IPS-NIHi11 (cell line): ENCODE data around the gene ITFG1.
"Not testable (repeated sequence)": the region's sequence is repeated elsewhere in the genome, so short reads cannot be mapped to it uniquely, and the experiment has no call there.

Experiments used
- DNase-seq: peaks from one replicate; pipeline ENCODE4 v3.0.0; 2012; ENCODE audit warnings: mixed read lengths, low spot score

ITFG1 gene

DNA sequence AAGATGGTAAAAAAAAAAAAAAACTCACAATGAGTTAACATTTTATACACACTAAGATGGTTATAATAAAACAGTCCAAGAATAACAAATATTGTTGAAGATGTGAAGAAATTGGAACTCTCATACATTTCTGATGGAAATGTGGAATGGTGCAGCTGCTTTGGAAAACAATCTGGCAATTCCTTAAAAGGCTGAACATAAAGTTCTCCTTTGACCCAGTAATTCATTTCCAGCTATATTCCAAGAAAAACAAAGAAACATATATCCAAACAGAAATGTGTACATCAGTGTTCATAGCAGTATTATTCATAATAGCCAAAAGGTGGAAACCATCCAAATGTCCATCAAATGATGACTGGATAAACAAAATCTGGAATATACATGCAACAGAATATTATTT is 219.8 kb downstream of the ITFG1 start:
- DNase-seq = no peak

DNA sequence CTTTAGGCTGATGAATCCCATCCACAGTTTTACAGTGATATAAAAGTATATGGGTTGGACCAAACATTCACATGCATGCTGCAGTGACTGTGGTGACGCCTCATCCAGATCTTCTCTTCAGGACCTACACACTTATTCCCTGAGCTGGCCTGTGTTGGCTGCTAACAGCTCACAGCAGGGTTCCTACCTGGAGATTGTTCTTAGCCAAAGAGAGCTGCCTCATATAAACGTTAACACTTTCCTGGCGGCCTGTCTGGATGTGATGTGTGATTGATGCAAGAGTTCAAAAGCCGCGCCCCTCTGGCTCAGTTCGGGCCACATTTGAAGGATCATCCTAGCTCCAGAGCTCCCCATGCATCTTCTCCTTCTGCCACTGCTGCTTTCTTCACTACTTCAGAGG is 224.1 kb downstream of the ITFG1 start:
- DNase-seq = peak; percentile 36

DNA sequence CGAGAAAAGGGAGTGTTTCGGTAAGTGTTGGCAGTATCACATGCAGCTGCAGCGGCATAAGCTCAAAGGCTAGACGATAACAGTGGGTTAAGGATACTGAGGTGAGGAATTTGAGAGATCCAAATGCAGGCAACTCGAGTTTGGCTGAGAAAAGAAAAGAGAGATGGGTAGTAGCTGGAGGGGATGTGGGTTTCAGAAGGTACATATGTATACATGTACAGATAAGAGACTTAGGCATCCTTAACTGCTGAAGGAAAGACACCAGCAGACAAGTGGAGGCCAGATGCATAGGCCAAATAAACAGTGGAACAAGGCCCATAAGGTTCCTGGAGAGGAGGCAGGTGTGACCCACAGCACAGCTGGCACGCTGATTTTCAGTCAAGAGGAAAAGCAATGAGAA is 230.6 kb downstream of the ITFG1 start:
- no peak for DNase-seq

DNA sequence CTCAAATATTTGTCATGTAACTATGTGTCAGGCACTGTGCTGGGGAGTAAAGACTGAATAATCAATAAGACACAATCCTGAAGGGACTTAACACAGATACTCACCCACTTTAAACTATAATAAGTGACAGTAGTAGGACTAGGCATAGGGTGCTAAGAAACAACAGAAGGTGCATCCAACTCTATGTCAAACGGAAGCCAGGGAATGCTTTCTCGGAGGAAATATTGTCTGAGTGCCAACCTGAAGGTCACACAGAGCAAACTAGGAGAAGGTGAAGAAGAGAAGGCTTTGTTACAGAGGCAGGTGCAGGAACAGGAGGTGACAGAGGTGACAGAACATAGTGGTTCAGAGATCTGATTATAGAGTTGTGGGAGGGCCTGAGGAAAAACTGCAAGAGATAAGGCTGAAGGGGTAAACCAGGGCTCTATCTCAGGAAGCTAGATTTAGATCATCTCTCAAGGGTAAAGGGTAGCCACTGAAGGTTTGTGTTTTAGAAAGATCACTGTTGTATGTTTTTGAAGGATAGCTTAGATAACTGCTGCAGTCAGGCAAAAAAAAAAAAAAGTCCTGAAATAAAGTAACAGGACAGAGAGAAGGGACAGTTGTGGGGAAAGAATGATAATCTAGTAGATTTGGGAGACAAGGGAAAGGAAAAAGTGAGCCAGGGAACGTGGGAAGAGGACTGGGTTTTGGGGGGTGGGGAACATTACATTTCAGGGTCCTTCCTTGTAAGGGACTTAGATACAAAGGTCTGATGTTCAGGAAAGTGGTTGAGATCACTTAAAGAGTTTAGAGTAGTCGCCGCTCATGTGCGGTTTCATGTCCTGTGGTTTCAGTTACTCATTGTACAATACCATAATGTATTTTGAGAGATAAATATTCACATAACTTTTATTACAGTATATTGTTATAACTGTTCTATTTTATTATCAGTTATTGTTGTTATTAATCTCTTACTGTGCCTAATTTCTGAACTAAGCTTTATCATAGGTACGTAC is 231.5 kb downstream of the ITFG1 start:
- DNase-seq = no peak

DNA sequence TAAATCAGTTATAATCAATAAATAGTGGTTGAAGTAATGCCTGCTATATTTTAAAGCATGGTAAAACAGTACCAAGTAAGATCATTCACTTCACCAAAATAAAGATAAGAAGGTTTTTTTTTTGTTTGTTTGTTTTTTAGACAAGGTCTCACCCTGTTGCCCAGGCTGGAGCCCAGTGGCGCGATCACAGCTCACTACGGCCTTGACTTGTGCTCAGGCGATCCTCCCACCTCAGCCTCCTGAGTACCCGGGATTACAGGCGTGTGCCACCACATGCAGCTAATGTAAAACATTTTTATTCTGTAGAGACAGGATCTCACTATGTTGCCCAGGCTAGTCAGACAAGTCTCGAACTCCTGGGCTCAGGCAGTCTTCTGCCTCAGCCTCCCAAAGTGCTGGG is 232.6 kb downstream of the ITFG1 start:
- no peak for DNase-seq

DNA sequence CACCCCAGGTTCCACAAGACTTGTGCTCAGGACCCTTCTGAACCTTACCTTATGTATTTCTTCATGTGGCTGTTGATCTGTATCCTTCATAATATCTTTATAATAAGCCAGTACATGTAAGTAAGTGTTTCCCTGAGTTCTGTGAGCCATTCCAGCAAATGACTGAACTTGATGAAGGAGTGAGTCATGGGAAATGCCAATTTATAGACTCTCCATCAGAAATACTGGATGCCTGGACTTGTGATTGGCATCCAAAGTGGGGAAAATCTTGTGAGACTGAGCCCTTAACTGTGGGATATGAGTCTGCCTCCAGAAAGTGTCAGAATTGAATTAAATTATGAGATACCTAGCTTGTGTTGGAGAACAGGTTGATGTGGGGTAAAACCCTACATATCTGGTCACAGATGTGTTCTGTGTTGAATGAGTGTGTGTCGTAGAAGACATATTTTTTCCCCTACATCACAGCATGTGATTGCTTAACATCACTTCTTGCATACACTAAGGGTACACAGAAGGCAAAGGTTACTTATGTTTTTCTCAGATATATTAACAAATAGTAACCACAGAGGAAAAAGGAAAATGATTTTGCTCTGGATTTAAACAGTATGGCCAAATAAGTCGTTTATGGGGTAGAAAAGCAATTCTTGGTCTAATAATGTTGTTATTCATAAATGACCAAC is 247.0 kb downstream of the ITFG1 start:
- DNase-seq = no peak

DNA sequence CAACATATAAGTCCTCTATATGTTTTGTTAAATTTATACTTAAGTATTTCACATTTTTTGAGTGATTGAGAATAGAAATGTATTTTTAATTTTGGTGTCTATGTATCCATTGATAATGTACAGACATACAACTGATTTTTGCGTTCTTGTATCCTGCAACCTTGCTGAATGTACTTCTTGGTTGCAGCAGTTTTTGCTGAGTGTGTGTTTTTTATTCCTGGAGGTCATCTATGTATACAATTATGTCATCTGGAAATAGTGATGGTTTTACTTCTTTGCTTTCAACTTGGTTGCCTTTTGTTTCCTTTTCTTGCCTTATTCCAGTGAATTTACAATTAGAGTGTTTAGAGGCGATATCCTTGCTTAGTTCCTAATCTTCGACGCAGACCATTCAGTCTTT is 249.6 kb downstream of the ITFG1 start:
- no peak for DNase-seq

DNA sequence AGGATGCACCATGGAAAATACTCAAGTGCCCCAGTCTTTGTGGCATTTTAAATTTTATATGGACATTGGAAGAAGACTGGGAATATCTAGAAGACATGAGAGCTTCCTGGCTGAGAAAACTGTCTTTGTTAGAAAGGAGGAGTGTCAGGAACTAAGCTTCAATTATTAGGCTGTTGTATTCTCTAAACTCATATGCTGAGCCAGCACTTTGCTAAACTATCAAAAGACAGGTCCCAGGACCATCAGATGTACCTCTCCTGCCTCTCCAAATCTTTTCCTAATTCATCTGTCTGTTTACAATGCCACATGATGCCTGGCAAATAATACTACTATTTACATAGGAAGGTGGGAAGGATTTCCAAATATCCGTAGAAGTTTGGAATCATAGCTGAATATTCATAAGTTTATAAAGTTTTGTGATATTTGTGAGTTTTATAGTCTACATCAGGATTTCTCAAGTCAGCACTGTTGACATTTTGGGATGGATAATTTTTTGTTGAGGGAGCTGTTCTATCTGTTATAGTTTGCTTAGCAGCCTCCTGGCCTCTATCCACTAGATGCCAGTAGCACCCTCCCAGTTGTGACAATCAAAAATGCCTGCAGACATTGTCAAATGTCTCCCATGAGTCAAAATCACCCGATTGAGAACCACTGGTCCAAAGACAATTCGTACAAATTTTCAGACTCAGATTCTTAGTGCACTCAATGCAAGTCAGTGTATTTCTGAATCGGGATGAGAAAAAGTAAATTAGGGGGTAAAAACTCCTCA is 255.9 kb downstream of the ITFG1 start:
- no peak for DNase-seq

DNA sequence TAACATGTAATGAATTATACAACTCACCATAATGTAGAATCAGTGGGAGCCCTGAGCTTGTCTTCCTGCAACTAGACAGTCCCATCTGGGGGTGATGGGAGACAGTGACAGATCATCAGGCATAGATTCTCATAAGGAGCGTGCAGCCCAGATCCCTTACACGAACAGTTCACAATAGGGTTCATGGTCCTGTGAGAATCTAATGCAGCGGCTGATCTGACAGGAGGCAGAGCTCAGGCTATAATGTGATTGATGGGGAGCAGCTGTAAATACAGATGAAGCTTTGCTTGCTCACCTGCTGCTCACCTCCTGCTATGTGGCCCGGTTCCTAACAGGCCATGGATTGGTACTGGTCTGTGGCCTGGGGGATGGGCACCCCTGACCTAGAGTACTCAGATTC is 257.4 kb downstream of the ITFG1 start:
- DNase-seq = not testable (repeated sequence)

DNA sequence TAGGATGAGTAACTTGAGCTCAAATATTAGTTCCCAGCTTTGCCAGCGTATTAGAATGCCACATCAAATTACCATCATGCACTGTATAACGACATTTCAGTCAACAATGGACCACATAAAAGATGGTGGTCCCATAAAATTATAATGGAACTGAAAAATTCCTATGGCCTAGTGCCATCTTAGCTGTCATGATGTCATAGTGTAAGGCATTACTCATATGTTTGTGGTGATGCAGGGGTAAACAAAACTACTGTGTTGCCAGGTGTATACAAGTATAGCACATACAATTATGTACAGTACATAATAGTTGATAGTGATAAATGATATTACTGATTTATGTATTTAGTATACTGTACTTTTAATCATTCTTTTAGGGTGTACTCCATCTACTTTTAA is 262.7 kb downstream of the ITFG1 start:
- DNase-seq = no peak

DNA sequence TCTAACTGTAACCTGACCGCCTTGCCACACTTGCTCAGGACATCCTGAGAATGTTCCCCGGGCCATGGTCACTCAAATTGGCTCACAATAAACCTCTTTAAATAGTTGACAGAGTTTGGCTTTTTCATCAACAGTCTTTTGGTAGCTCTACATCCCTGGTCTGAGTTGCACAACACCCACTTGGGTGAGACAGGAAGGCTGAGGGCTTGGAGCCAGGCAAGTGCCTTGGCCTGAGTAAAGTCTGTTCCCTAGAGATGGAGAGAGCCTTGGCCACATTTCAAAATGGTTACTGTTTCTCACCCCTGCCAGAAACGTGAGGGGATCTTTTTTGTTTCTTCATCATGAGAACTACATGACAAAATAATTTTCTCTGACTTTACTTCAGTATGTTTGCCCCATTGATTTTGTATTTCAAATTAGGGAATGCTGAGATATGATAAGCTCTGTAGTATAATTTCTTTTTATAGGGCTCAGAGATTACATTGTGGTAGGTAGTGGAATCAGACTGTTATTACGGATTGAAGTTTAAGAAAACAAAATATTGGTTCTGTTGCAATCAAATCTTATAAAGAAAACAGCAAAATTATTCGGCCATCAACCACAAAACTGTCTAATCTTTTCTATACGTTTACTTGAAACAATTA is 263.2 kb downstream of the ITFG1 start:
- no peak for DNase-seq

DNA sequence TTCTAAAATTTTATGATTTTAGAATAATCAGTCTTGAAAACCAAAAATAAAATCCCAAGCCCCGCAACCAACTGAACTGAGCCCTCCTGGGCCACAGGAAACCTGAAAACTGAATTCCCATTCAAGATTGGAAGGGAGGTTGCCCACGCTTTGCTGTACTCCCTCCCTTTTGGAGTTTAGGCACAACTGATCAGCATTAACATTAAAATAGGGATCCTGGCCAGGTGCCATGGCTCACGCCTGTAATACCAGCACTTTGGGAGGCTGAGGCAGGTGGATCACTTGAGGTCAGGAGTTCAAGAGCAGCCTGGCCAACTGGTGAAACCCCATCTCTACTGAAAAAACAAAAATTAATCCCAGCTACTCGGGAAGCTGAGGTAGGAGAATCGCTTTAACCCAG is 264.4 kb downstream of the ITFG1 start:
- no peak for DNase-seq

DNA sequence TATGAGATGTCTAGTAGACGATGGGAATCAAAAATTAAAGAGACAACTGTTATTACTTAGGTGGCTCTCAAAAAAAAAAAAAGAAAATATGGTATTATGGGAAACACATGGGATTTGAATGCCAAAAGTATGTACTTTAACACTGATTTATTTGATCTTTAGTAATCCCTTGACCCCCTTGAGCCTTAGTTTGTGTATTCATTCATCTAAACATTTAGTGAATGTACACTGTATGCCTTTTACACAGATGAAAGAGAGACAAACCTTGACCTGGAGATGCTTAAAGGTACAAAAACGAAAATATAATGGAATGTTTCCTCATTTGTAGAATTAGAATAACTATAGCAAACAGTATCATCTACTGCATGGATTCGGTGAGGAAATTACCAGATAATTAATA is 278.5 kb downstream of the ITFG1 start:
- no peak for DNase-seq

DNA sequence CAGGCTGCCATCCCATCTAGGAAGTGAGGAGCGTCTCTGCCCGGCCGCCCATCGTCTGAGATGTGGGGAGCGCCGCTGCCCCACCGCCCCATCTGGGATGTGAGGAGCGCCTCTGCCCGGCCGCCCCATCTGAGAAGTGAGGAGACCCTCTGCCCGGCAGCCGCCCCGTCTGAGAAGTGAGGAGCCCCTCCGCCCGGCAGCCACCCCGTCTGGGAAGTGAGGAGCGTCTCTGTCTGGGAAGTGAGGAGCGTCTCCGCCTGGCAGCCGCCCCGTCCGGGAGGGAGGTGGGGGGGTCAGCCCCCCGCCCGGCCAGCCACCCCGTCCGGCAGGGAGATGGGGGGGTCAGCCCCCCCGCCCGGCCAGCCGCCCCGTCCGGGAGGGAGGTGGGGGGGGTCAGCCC is 279.8 kb downstream of the ITFG1 start:
- DNase-seq = not testable (repeated sequence)

DNA sequence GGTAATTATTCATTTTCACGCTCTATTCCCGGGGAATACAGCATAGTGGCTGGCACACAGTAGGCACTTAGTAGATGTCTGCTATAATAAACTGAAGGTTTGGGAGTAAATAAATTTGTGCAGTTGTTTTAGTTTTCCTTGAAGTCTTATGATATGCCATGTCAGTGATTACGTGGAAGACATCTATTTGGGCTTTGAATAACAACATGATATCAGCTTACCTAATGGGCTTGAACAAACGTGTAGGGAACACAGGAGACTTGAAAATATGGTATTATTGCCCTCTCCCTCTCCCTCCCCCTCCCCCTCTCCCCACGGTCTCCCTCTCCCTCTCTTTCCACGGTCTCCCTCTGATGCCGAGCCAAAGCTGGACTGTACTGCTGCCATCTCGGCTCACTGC is 280.8 kb downstream of the ITFG1 start:
- no peak for DNase-seq

DNA sequence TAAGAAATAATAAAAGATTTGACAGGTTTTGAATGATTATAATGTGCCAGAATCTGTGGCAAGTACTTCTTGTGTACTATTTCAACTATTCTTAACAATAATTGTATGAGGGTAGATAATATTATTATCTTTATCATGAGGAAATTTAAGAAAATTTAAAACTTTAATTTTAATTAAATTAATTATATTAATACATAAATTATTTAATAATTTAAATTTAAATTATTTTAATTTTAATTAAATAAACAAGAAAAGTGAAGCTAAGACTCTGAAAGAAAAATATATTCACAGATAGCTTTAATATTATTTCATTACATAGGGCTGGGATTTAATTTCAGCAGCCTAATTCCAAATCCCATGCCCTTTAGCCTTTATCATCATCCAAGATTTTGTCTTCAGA is 285.7 kb downstream of the ITFG1 start:
- no peak for DNase-seq

DNA sequence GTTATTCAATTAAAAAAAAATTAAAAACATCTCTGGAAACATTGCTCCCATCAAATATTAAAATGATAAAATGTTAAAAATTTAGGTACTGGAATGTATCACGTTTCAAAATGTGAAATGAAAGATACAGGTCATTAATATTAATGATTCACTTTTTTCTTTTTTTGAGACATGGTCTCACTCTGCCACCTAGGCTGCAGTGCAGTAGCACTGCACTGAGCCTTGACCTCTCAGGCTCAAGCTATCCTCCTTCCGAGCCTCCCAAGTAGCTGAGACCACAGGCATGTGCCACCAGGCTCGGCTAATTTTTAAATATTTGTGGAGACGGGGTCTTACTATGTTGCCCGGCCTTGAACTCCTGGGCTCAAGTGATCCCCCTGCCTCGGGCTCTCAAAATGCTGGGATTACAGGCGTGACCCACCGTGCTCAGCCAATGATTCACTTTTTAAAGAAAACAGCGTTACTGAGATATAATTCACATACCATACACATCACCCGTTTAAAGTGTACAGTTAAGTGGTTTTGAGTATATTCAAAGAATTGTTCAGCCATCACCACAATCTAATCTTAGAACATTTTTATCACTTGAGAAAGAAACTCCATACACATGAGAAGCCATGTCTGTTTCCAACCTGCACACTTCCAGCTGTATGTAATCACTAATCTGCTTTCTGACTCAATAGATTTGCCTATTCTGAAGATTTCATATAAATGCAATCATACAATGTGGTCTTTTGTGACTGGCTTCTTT is 298.0 kb downstream of the ITFG1 start:
- no peak for DNase-seq

DNA sequence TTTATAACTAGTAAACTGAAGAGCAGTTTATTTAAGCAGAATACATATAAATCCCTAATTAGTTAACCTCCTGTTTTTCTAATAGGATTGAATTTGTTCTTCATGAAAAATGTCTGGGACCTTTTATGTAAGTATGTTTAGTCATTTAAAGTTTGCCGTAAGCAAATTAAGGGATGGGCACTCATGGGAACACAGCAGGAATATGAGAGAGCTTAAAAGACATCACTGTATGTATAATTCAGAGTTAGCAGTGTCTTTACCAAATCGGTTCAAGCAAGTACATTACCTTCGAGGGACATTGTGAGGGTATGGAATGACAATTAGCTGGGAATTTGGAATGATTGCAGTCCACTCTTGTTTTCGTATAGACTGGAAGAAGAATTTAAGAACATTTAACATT is 299.4 kb downstream of the ITFG1 start:
- DNase-seq = no peak

DNA sequence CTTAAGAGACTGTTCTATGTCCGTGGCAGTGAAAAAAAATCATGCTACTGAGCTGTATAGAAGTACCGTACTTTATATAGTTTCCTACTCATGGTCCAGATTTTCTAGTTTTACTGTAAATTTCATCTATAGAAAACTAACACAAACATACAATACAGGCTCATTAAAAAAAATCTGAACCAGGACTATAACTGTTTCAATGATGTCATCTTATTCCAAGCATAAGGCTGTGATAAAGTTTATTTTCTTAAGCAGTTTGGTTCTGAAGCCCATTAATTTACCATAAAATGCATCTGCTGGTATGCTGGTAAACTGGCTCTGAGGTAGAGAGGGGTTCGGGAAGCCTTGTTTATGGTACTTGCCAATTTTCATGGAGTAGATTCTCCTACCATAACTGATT is 300.4 kb downstream of the ITFG1 start:
- no peak for DNase-seq

DNA sequence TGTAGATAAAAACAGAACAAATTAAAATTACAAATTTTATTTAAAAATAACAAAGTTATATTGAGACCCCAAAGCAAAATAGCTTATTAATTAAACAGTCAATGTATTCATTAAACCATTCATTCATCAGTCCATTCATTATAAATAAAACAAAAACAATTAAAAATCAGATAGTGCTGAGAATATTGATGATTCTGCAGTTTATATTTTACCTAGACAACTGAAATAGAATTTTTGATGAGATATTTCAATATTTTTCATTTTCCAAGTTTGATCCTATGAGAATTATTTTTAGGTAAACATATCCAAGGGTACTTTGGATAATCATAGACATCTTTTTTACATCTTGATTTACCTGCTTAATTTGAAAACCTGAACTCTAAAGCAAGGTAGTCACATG is 301.9 kb downstream of the ITFG1 start:
- no peak for DNase-seq

DNA sequence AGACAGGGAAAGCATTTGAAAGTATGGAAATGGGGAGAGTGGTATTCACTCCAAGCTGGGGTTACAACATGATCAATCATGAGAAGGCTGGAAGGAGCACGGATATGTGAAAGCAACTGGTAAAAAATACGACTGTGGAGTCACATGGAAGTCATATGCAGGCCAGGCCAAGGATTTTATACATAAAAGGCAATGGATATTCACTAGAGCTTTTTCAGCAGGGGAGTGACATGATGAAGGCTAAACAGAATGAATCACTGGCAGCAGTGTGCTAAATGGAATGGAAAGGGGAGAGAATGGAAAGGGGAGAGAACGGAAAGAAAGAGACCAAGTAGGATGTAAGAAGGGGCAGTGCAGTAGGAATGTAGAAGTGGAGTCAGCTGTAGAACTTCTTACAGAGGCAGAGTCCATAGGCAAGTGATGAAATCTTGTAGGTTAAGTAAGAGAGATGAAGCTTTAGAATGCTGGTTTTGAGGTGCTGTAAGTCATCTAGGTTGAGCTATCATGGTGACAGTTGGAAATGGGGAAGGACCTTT is 304.1 kb downstream of the ITFG1 start:
- DNase-seq = no peak
